H9 (cell line): ENCODE data around the gene LAMC3. TPM values are rescaled to one million over a fixed set of nuclear protein-coding genes. Genes with fewer than 3 reads are reported as not detected.

Source experiments
- DNase-seq: peaks from one replicate; pipeline ENCODE4 v3.0.0-alpha.2; 2017
- H2AFZ ChIP-seq: one replicate; pipeline ENCODE4 v1.6.1; 2013; ENCODE audit warnings: mild to moderate bottlenecking, low read length, control low read depth, moderate library complexity
- H2AK5ac ChIP-seq: 2 replicates; pipeline ENCODE4 v1.6.1; 2013; ENCODE audit warnings: low read length, control low read depth, mixed read lengths; ENCODE audit not compliant: insufficient read length
- H2BK120ac ChIP-seq: one replicate; pipeline ENCODE4 v1.6.1; 2013; ENCODE audit warnings: low read depth, mild to moderate bottlenecking, low read length, control low read depth, inconsistent platforms; ENCODE audit not compliant: poor library complexity, severe bottlenecking
- H2BK12ac ChIP-seq: 2 replicates; pipeline ENCODE4 v1.6.1; 2013; ENCODE audit warnings: low read length, control low read depth, mixed read lengths, low read depth; ENCODE audit not compliant: insufficient read length
- H2BK15ac ChIP-seq: 2 replicates; pipeline ENCODE4 v1.6.1; 2013; ENCODE audit warnings: low read depth, low read length, control low read depth
- H2BK20ac ChIP-seq: one replicate; pipeline ENCODE4 v1.6.1; 2013; ENCODE audit warnings: low read depth, mild to moderate bottlenecking, low read length, control low read depth, inconsistent platforms; ENCODE audit not compliant: poor library complexity, severe bottlenecking
- H2BK5ac ChIP-seq: 2 replicates; pipeline ENCODE4 v1.6.1; 2013; ENCODE audit warnings: low read length, control low read depth, mixed read lengths; ENCODE audit not compliant: insufficient read length
- H3K14ac ChIP-seq: 2 replicates; pipeline ENCODE4 v1.6.1; 2013; ENCODE audit warnings: low read length, control low read depth; ENCODE audit not compliant: insufficient read depth
- H3K18ac ChIP-seq: 2 replicates; pipeline ENCODE4 v1.6.1; 2013; ENCODE audit warnings: low read depth, mild to moderate bottlenecking, mixed read lengths, low read length, control low read depth; ENCODE audit not compliant: insufficient read length
- H3K23ac ChIP-seq: 2 replicates; pipeline ENCODE4 v1.6.1; 2013; ENCODE audit warnings: low read length, control low read depth, mixed read lengths, low read depth; ENCODE audit not compliant: insufficient read length
- H3K23me2 ChIP-seq: 2 replicates; pipeline ENCODE4 v1.6.1; 2013; ENCODE audit warnings: low read depth, mild to moderate bottlenecking, mixed read lengths, low read length, control low read depth; ENCODE audit not compliant: insufficient read length, poor library complexity, severe bottlenecking
- H3K27ac ChIP-seq: 2 replicates; pipeline ENCODE4 v1.5.1; 2013; ENCODE audit warnings: low read length, control low read depth, mixed read lengths, low read depth; ENCODE audit not compliant: insufficient read length
- H3K27me3 ChIP-seq: 2 replicates; pipeline ENCODE4 v1.6.1; 2013; ENCODE audit warnings: low read length, control low read depth, inconsistent platforms; ENCODE audit not compliant: insufficient read depth
- H3K4ac ChIP-seq: 2 replicates; pipeline ENCODE4 v1.6.1; 2013; ENCODE audit warnings: low read depth, mild to moderate bottlenecking, control low read depth, inconsistent platforms, low read length, moderate library complexity
- H3K4me1 ChIP-seq: 2 replicates; pipeline ENCODE4 v1.6.1; 2013; ENCODE audit warnings: low read length, control low read depth, inconsistent platforms; ENCODE audit not compliant: insufficient read depth
- H3K4me2 ChIP-seq: 2 replicates; pipeline ENCODE4 v1.6.1; 2013; ENCODE audit warnings: low read length, control low read depth, mixed read lengths; ENCODE audit not compliant: insufficient read length, insufficient read depth
- H3K56ac ChIP-seq: 2 replicates; pipeline ENCODE4 v1.6.1; 2013; ENCODE audit warnings: low read depth, mild to moderate bottlenecking, mixed read lengths, low read length, control low read depth; ENCODE audit not compliant: insufficient read length
- H3K79me1 ChIP-seq: 2 replicates; pipeline ENCODE4 v1.6.1; 2013; ENCODE audit warnings: low read depth, mild to moderate bottlenecking, moderate library complexity, low read length, control low read depth, inconsistent platforms; ENCODE audit not compliant: insufficient read depth, poor library complexity, severe bottlenecking
- H3K79me2 ChIP-seq: 2 replicates; pipeline ENCODE4 v1.6.1; 2013; ENCODE audit warnings: low read length, control low read depth, inconsistent platforms; ENCODE audit not compliant: insufficient read depth
- H3K9ac ChIP-seq: 2 replicates; pipeline ENCODE4 v1.6.1; 2013; ENCODE audit warnings: low read length, control low read depth, mixed read lengths; ENCODE audit not compliant: insufficient read length; ENCODE audit errors: extremely low read depth
- H3K9me3 ChIP-seq: one replicate; pipeline ENCODE4 v1.6.1; 2013; ENCODE audit warnings: low read depth, low read length, inconsistent platforms; ENCODE audit not compliant: control insufficient read depth
- H3T11ph ChIP-seq: one replicate; pipeline ENCODE4 v1.6.1; 2013; ENCODE audit warnings: mild to moderate bottlenecking, low read length, control low read depth, inconsistent platforms
- H4K20me1 ChIP-seq: one replicate; pipeline ENCODE4 v1.6.1; 2013; ENCODE audit not compliant: control insufficient read depth, insufficient read length, insufficient read depth
- H4K5ac ChIP-seq: 2 replicates; pipeline ENCODE4 v1.6.1; 2013; ENCODE audit warnings: low read depth, mild to moderate bottlenecking, mixed read lengths, low read length, control low read depth; ENCODE audit not compliant: insufficient read length
- H4K8ac ChIP-seq: replicated peaks from 2 replicates; pipeline ENCODE4 v1.6.1; 2013; ENCODE audit warnings: low read length, control low read depth, mixed read lengths, low read depth; ENCODE audit not compliant: insufficient read length
- H4K91ac ChIP-seq: 2 replicates; pipeline ENCODE4 v1.6.1; 2013; ENCODE audit warnings: low read depth, mild to moderate bottlenecking, moderate library complexity, mixed read lengths, low read length, control low read depth; ENCODE audit not compliant: insufficient read length
- H3K27ac Mint-ChIP-seq, 3 experiments: 2 replicates in 2 of 3; 3 replicates in 1 of 3; pipeline ENCODE4 v1.8.0; 2020 to 2021; ENCODE audit warnings: mixed read lengths in 3 of 3, mild to moderate bottlenecking in 1 of 3, moderate library complexity in 1 of 3
- H3K27me3 Mint-ChIP-seq: 2 replicates; pipeline ENCODE4 v1.8.0; 2021; ENCODE audit warnings: low read depth, mild to moderate bottlenecking, moderate library complexity, mixed read lengths
- H3K36me3 Mint-ChIP-seq, 3 experiments: 2 replicates in 2 of 3; 3 replicates in 1 of 3; pipeline ENCODE4 v1.8.0; 2020 to 2021; ENCODE audit warnings: low read depth in 3 of 3, mixed read lengths in 3 of 3; ENCODE audit not compliant: insufficient read depth in 1 of 3
- H3K4me1 Mint-ChIP-seq, 2 experiments: 2 replicates each; pipeline ENCODE4 v1.8.0; 2020; ENCODE audit warnings: mixed read lengths in 2 of 2
- H3K4me3 Mint-ChIP-seq, 2 experiments: 2 replicates in 1 of 2; 3 replicates in 1 of 2; pipeline ENCODE4 v1.8.0; 2020 to 2021; ENCODE audit warnings: mild to moderate bottlenecking in 2 of 2, mixed read lengths in 2 of 2, moderate library complexity in 1 of 2
- H3K9me3 Mint-ChIP-seq, 2 experiments: 2 replicates in 1 of 2; 3 replicates in 1 of 2; pipeline ENCODE4 v1.8.0; 2020; ENCODE audit warnings: mild to moderate bottlenecking in 2 of 2, mixed read lengths in 2 of 2, moderate library complexity in 1 of 2
- WGBS: extraction: QIAGEN DNeasy Blood & Tissue Kit; methylation state at CpG from one replicate; pipeline ENCODE4 v1.1.7; 2013; ENCODE audit warnings: missing lambda C conversion rate, low lambda C conversion rate, mixed read lengths; ENCODE audit not compliant: insufficient read length; ENCODE audit errors: extremely low coverage; 5-methylcytosine and 5-hydroxymethylcytosine counted together
- total RNA-seq: library from RNA; stranded (reverse); gene quantifications from 2 replicates; pipeline ENCODE4 v1.2.1, GENCODE V29; 2021
- TF ChIP-seq, protein P1 (sequence below): fragments of 200-600 bp; sonication (generic); conservative IDR thresholded peaks from 3 replicates; pipeline ENCODE4 v1.8.0; 2021; ENCODE audit warnings: antibody characterized with exemption, mild to moderate bottlenecking

Gene LAMC3
- total RNA-seq, 1 experiment from 2014 or later: 21.7 TPM

DNA sequence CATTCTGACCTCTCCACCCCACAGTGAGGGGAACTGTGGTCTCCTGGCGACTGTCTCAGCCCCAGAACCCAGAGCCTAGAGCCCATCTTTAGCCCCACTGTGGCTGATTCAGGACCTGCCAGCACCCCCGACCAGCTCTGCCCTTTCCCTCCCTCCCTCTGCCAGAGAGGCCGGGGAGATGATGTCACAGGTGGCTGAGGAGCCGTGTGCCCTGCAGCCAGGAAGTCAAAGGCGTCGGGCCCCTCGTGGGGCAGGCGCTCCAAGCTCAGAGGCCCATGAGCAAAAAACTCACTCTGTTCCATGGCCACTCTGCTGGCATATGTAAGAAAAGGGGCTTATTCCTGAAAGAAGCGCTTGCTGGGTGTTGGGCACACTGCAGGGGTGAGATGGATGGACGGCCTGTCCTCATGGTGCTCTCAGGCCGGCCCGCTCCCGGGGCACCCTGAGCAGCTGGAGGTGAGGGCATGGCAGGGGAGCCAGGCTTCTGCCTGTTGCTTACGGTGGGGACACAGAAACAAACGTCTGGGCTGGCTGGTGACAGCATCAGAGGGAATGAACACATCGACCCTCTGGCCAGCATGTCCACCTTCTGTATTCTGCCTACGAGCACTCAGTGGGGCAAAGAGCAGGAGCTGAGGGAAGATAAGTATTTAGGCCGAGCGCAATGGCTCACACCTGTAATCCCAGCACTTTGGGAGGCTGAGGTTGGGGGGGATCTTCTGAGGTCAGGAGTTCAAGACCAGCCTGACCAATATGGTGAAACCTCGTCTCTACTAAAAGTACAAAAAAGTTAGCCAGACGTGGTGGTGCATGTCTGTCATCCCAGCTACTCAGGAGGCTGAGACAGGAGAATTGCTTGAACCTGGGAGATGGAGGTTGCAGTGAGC, 41.1 kb downstream of the LAMC3 start:
- Histone ChIP-seq H3K9ac (no peak overlapping the region), H2BK15ac (no peak overlapping the region), H3K27ac (no peak overlapping the region), H2BK5ac (no peak overlapping the region), H3K9me3 (no peaks in the 10 kb centered on the region), H4K91ac (no peak overlapping the region), H3K79me1 (no peaks in the 10 kb centered on the region), H2AFZ (no peak overlapping the region), H3K4me1 (no peaks in the 10 kb centered on the region), H3K56ac (no peak overlapping the region), H3K23me2 (no peaks in the 10 kb centered on the region), H2AK5ac (no peak overlapping the region), H3K18ac (no peak overlapping the region), H3K23ac (no peak overlapping the region), H4K8ac (no peak overlapping the region), H2BK12ac (no peak overlapping the region), H3T11ph (no peak overlapping the region), H2BK20ac (no peak overlapping the region), H3K14ac (no peak overlapping the region), H4K5ac (no peak overlapping the region), H3K79me2 (no peaks in the 10 kb centered on the region), H4K20me1 (no peaks in the 10 kb centered on the region), H3K27me3 (no peaks in the 10 kb centered on the region), H2BK120ac (no peak overlapping the region), H3K4me2 (no peak overlapping the region), H3K4ac (no peak overlapping the region)
- no CpG with 5 or more reads among the region's 21 CpGs for WGBS
- no peaks in the 10 kb centered on the region for H3K4me1 Mint-ChIP-seq
- H3K27ac Mint-ChIP-seq: no peak overlapping the region
- TF ChIP-seq, protein P1, sequence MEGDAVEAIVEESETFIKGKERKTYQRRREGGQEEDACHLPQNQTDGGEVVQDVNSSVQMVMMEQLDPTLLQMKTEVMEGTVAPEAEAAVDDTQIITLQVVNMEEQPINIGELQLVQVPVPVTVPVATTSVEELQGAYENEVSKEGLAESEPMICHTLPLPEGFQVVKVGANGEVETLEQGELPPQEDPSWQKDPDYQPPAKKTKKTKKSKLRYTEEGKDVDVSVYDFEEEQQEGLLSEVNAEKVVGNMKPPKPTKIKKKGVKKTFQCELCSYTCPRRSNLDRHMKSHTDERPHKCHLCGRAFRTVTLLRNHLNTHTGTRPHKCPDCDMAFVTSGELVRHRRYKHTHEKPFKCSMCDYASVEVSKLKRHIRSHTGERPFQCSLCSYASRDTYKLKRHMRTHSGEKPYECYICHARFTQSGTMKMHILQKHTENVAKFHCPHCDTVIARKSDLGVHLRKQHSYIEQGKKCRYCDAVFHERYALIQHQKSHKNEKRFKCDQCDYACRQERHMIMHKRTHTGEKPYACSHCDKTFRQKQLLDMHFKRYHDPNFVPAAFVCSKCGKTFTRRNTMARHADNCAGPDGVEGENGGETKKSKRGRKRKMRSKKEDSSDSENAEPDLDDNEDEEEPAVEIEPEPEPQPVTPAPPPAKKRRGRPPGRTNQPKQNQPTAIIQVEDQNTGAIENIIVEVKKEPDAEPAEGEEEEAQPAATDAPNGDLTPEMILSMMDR: no peak
- no peaks in the 10 kb centered on the region; a peak in 1 of 5 replicates for H3K9me3 Mint-ChIP-seq
- H3K27me3 Mint-ChIP-seq: no peaks in the 10 kb centered on the region
- DNase-seq: no peak
- peaks cover 5 to 13% (median 6%) of the 10 kb centered on the region in 3 experiments; a peak in 6 of 7 replicates for H3K36me3 Mint-ChIP-seq
- H3K4me3 Mint-ChIP-seq: no peak overlapping the region
